GM18498 (cell line): ENCODE measurements around the gene OMP.
A peak's percentile ranks its signal among the peaks of the same experiment; 100 is the strongest.

Source experiments
- ATAC-seq: cut with Tn5 transposase; IDR thresholded peaks from one replicate; pipeline ENCODE4 v1.9.1; 2021; ENCODE audit warnings: mild to moderate bottlenecking, moderate library complexity; ENCODE audit not compliant: unreplicated experiment

OMP gene

GRCh38 chr11:77136784-77137420 is 34.3 kb downstream of the OMP start:
- ATAC-seq: no peak

GRCh38 chr11:77137421-77137820 is 34.8 kb downstream of the OMP start:
- no peak for ATAC-seq

- no peak for ATAC-seq
Measured at GRCh38 chr11:77138106-77138649, 35.5 kb downstream of the OMP start.

- no peak for ATAC-seq
Measured at GRCh38 chr11:77139201-77139600, 36.6 kb downstream of the OMP start.

GRCh38 chr11:77140231-77140851 is 37.7 kb downstream of the OMP start:
- ATAC-seq: no peak

GRCh38 chr11:77141034-77141433 is 38.4 kb downstream of the OMP start:
- ATAC-seq: no peak

GRCh38 chr11:77141475-77141874 is 38.8 kb downstream of the OMP start:
- ATAC-seq: no peak

- ATAC-seq: peak; percentile 63
Measured at GRCh38 chr11:77142091-77142975, 39.7 kb downstream of the OMP start.

GRCh38 chr11:77143405-77144020 is 40.9 kb downstream of the OMP start:
- ATAC-seq: no peak

GRCh38 chr11:77144196-77144856 is 41.7 kb downstream of the OMP start:
- ATAC-seq: no peak

GRCh38 chr11:77144857-77145428 is 42.3 kb downstream of the OMP start:
- no peak for ATAC-seq

GRCh38 chr11:77146261-77147035 is 43.8 kb downstream of the OMP start:
- no peak for ATAC-seq

GRCh38 chr11:77147036-77147315 is 44.3 kb downstream of the OMP start:
- no peak for ATAC-seq

GRCh38 chr11:77147668-77148321 is 45.2 kb downstream of the OMP start:
- no peak for ATAC-seq

GRCh38 chr11:77148963-77149715 is 46.5 kb downstream of the OMP start:
- ATAC-seq: no peak

- no peak for ATAC-seq
Measured at GRCh38 chr11:77149716-77150392, 47.2 kb downstream of the OMP start.

GRCh38 chr11:77150836-77151235 is 48.2 kb downstream of the OMP start:
- no peak for ATAC-seq
